MM.1S (cell line): Measurements from ENCODE around the gene RGS12.

Experiments used
- DNase-seq: peaks from one replicate; pipeline ENCODE4 v3.0.0-alpha.2; 2015
- H2AFZ ChIP-seq: fragments of 300-600 bp; sonication (generic); 2 replicates; pipeline ENCODE4 v1.6.0; 2016; ENCODE audit warnings: antibody characterized with exemption, low read length
- H3F3A ChIP-seq: fragments of 300-600 bp; sonication (generic); 2 replicates; pipeline ENCODE4 v1.6.1; 2016; ENCODE audit warnings: mild to moderate bottlenecking, antibody characterized with exemption, low read length, moderate library complexity, mixed read lengths; ENCODE audit not compliant: insufficient read depth
- H3K27ac ChIP-seq: fragments of 300-600 bp; sonication (generic); 2 replicates; pipeline ENCODE4 v1.5.1; 2016; ENCODE audit warnings: mild to moderate bottlenecking, low read length
- H3K27me3 ChIP-seq: fragments of 300-600 bp; sonication (generic); replicated peaks from 2 replicates; pipeline ENCODE4 v1.6.0; 2016; ENCODE audit warnings: low read length; ENCODE audit not compliant: insufficient read depth
- H3K36me3 ChIP-seq: fragments of 300-600 bp; sonication (generic); replicated peaks from 2 replicates; pipeline ENCODE4 v1.6.1; 2016; ENCODE audit warnings: mild to moderate bottlenecking, low read length, mixed read lengths; ENCODE audit not compliant: insufficient read depth
- H3K4me1 ChIP-seq: fragments of 300-600 bp; sonication (generic); 2 replicates; pipeline ENCODE4 v1.6.1; 2016; ENCODE audit warnings: low read length, mixed read lengths
- H3K4me2 ChIP-seq: fragments of 300-600 bp; sonication (generic); 2 replicates; pipeline ENCODE4 v1.6.0; 2016; ENCODE audit warnings: low read depth, low read length
- H3K4me3 ChIP-seq: fragments of 300-600 bp; sonication (generic); 2 replicates; pipeline ENCODE4 v1.5.1; 2016; ENCODE audit warnings: low read length, mixed read lengths
- H3K79me2 ChIP-seq: fragments of 300-600 bp; sonication (generic); 2 replicates; pipeline ENCODE4 v1.6.1; 2016; ENCODE audit warnings: mixed run types, low read length, mixed read lengths
- H3K9ac ChIP-seq: fragments of 300-600 bp; sonication (generic); 2 replicates; pipeline ENCODE4 v1.6.1; 2016; ENCODE audit warnings: low read length, mixed read lengths
- H3K9me2 ChIP-seq: fragments of 300-600 bp; sonication (generic); replicated peaks from 2 replicates; pipeline ENCODE4 v1.6.1; 2016; ENCODE audit warnings: mild to moderate bottlenecking, low read length, mixed read lengths; ENCODE audit not compliant: insufficient read depth
- H3K9me3 ChIP-seq: fragments of 300-600 bp; sonication (generic); replicated peaks from 2 replicates; pipeline ENCODE4 v1.6.1; 2016; ENCODE audit warnings: mild to moderate bottlenecking, low read length, mixed read lengths; ENCODE audit not compliant: insufficient read depth
- H4K20me1 ChIP-seq: fragments of 300-600 bp; sonication (generic); 2 replicates; pipeline ENCODE4 v1.6.1; 2016; ENCODE audit warnings: mild to moderate bottlenecking, low read length, moderate library complexity, mixed read lengths; ENCODE audit not compliant: insufficient read depth
- CTCF ChIP-seq: fragments of 300-600 bp; sonication (generic); IDR thresholded peaks from 2 replicates; pipeline ENCODE4 v1.5.1; 2016; ENCODE audit warnings: antibody characterized with exemption, low read length, mixed read lengths
- EZH2 ChIP-seq: fragments of 300-600 bp; sonication (generic); optimal IDR thresholded peaks from 2 replicates; pipeline ENCODE3; 2017; ENCODE audit warnings: low read depth, mild to moderate bottlenecking, antibody characterized with exemption, low read length, mixed read lengths
- EZH2phosphoT487 ChIP-seq: fragments of 300-600 bp; sonication (generic); IDR thresholded peaks from 2 replicates; pipeline ENCODE4 v1.6.1; 2018; ENCODE audit warnings: antibody characterized with exemption, low read length

RGS12 gene

DNA sequence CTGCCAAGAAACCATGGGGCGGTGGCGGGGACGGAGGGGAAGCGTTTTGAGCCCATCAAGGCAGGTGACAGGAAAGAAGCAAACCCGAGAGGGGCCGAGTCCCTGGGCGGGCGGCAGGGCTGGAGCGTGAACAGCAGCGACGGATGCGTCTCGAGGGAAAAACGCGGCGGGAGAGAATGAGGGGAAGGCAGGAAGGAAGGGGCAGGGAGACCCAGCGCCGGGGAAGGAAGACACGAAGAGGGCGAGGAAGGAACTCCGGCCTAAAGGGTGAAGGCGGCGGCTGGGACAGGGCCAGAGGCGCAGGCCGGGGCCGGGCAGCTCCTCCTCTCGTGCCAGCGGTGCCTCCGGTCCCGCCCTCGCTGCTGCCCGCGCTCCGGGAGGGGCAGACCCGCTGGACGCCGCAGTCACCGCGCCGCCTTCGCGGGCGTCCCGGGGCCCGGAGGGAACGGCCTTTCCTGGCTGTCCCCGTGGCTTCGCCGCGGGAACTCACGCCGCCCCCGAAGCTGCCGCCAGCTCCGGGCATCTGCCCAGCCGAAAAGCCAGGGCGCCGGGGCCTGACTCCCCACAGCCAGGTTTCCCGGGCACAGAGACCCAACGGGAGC, 751 bp upstream of the RGS12 start:
- H4K20me1 ChIP-seq: no peaks in the 10 kb centered on the region
- peak overlapping the region; percentile 96 for H3K4me2 ChIP-seq
- H3K27ac ChIP-seq: peak overlapping the region; percentile 29; the same call in 1 of the 2 replicates
- no peaks in the 10 kb centered on the region for H3K36me3 ChIP-seq
- TF ChIP-seq CTCF (no peak), EZH2phosphoT487 (no peak), EZH2 (no peak)
- H3F3A ChIP-seq: no peaks in the 10 kb centered on the region
- peaks cover 9% of the 10 kb centered on the region for H3K79me2 ChIP-seq
- peak overlapping the region; percentile 99 for H2AFZ ChIP-seq
- H3K4me1 ChIP-seq: peaks cover 5% of the 10 kb centered on the region; the same call in 1 of the 2 replicates
- no peaks in the 10 kb centered on the region for H3K9me2 ChIP-seq
- peaks cover 3% of the 10 kb centered on the region for H3K27me3 ChIP-seq
- peak overlapping the region; percentile 91 for H3K4me3 ChIP-seq
- peak overlapping the region; percentile 65 for H3K9ac ChIP-seq
- DNase-seq: peak; percentile 49
- no peaks in the 10 kb centered on the region for H3K9me3 ChIP-seq

- Histone ChIP-seq H3K27ac (no peak overlapping the region), H2AFZ (peak overlapping the region; percentile 75), H3K4me3 (peak overlapping the region; percentile 80)
These were observed 875 bp downstream of the RGS12 start for GRCh38 chr4:3293401-3294391.

More at GRCh38 chr4:3293401-3294391, 875 bp downstream of the RGS12 start:
- Histone ChIP-seq H3K9me3 (no peaks in the 10 kb centered on the region), H3F3A (no peaks in the 10 kb centered on the region), H3K9ac (peak overlapping the region; percentile 73), H4K20me1 (no peaks in the 10 kb centered on the region), H3K79me2 (peaks cover 14% of the 10 kb centered on the region), H3K9me2 (no peaks in the 10 kb centered on the region), H3K4me1 (peaks cover 5% of the 10 kb centered on the region; the same call in 1 of the 2 replicates), H3K4me2 (peak overlapping the region; percentile 85), H3K36me3 (no peaks in the 10 kb centered on the region), H3K27me3 (no peaks in the 10 kb centered on the region)
- DNase-seq: no peak
- TF ChIP-seq CTCF (no peak), EZH2phosphoT487 (no peak), EZH2 (no peak)
